H9 (cell line): Measurements from ENCODE around the gene SYCP2L. TPM values are rescaled to one million over a fixed set of nuclear protein-coding genes. Genes with fewer than 3 reads are reported as not detected.

Source experiments
- DNase-seq: peaks from one replicate; pipeline ENCODE4 v3.0.0-alpha.2; 2017
- H2AFZ ChIP-seq: one replicate; pipeline ENCODE4 v1.6.1; 2013; ENCODE audit warnings: mild to moderate bottlenecking, low read length, control low read depth, moderate library complexity
- H2AK5ac ChIP-seq: 2 replicates; pipeline ENCODE4 v1.6.1; 2013; ENCODE audit warnings: low read length, control low read depth, mixed read lengths; ENCODE audit not compliant: insufficient read length
- H2BK120ac ChIP-seq: one replicate; pipeline ENCODE4 v1.6.1; 2013; ENCODE audit warnings: low read depth, mild to moderate bottlenecking, low read length, control low read depth, inconsistent platforms; ENCODE audit not compliant: poor library complexity, severe bottlenecking
- H2BK12ac ChIP-seq: 2 replicates; pipeline ENCODE4 v1.6.1; 2013; ENCODE audit warnings: low read length, control low read depth, mixed read lengths, low read depth; ENCODE audit not compliant: insufficient read length
- H2BK15ac ChIP-seq: 2 replicates; pipeline ENCODE4 v1.6.1; 2013; ENCODE audit warnings: low read depth, low read length, control low read depth
- H2BK20ac ChIP-seq: one replicate; pipeline ENCODE4 v1.6.1; 2013; ENCODE audit warnings: low read depth, mild to moderate bottlenecking, low read length, control low read depth, inconsistent platforms; ENCODE audit not compliant: poor library complexity, severe bottlenecking
- H2BK5ac ChIP-seq: 2 replicates; pipeline ENCODE4 v1.6.1; 2013; ENCODE audit warnings: low read length, control low read depth, mixed read lengths; ENCODE audit not compliant: insufficient read length
- H3K14ac ChIP-seq: 2 replicates; pipeline ENCODE4 v1.6.1; 2013; ENCODE audit warnings: low read length, control low read depth; ENCODE audit not compliant: insufficient read depth
- H3K18ac ChIP-seq: 2 replicates; pipeline ENCODE4 v1.6.1; 2013; ENCODE audit warnings: low read depth, mild to moderate bottlenecking, mixed read lengths, low read length, control low read depth; ENCODE audit not compliant: insufficient read length
- H3K23ac ChIP-seq: 2 replicates; pipeline ENCODE4 v1.6.1; 2013; ENCODE audit warnings: low read length, control low read depth, mixed read lengths, low read depth; ENCODE audit not compliant: insufficient read length
- H3K23me2 ChIP-seq: 2 replicates; pipeline ENCODE4 v1.6.1; 2013; ENCODE audit warnings: low read depth, mild to moderate bottlenecking, mixed read lengths, low read length, control low read depth; ENCODE audit not compliant: insufficient read length, poor library complexity, severe bottlenecking
- H3K27ac ChIP-seq: 2 replicates; pipeline ENCODE4 v1.5.1; 2013; ENCODE audit warnings: low read length, control low read depth, mixed read lengths, low read depth; ENCODE audit not compliant: insufficient read length
- H3K27me3 ChIP-seq: 2 replicates; pipeline ENCODE4 v1.6.1; 2013; ENCODE audit warnings: low read length, control low read depth, inconsistent platforms; ENCODE audit not compliant: insufficient read depth
- H3K4ac ChIP-seq: 2 replicates; pipeline ENCODE4 v1.6.1; 2013; ENCODE audit warnings: low read depth, mild to moderate bottlenecking, control low read depth, inconsistent platforms, low read length, moderate library complexity
- H3K4me1 ChIP-seq: 2 replicates; pipeline ENCODE4 v1.6.1; 2013; ENCODE audit warnings: low read length, control low read depth, inconsistent platforms; ENCODE audit not compliant: insufficient read depth
- H3K4me2 ChIP-seq: 2 replicates; pipeline ENCODE4 v1.6.1; 2013; ENCODE audit warnings: low read length, control low read depth, mixed read lengths; ENCODE audit not compliant: insufficient read length, insufficient read depth
- H3K56ac ChIP-seq: 2 replicates; pipeline ENCODE4 v1.6.1; 2013; ENCODE audit warnings: low read depth, mild to moderate bottlenecking, mixed read lengths, low read length, control low read depth; ENCODE audit not compliant: insufficient read length
- H3K79me1 ChIP-seq: 2 replicates; pipeline ENCODE4 v1.6.1; 2013; ENCODE audit warnings: low read depth, mild to moderate bottlenecking, moderate library complexity, low read length, control low read depth, inconsistent platforms; ENCODE audit not compliant: insufficient read depth, poor library complexity, severe bottlenecking
- H3K79me2 ChIP-seq: 2 replicates; pipeline ENCODE4 v1.6.1; 2013; ENCODE audit warnings: low read length, control low read depth, inconsistent platforms; ENCODE audit not compliant: insufficient read depth
- H3K9ac ChIP-seq: 2 replicates; pipeline ENCODE4 v1.6.1; 2013; ENCODE audit warnings: low read length, control low read depth, mixed read lengths; ENCODE audit not compliant: insufficient read length; ENCODE audit errors: extremely low read depth
- H3K9me3 ChIP-seq: one replicate; pipeline ENCODE4 v1.6.1; 2013; ENCODE audit warnings: low read depth, low read length, inconsistent platforms; ENCODE audit not compliant: control insufficient read depth
- H3T11ph ChIP-seq: one replicate; pipeline ENCODE4 v1.6.1; 2013; ENCODE audit warnings: mild to moderate bottlenecking, low read length, control low read depth, inconsistent platforms
- H4K20me1 ChIP-seq: one replicate; pipeline ENCODE4 v1.6.1; 2013; ENCODE audit not compliant: control insufficient read depth, insufficient read length, insufficient read depth
- H4K5ac ChIP-seq: 2 replicates; pipeline ENCODE4 v1.6.1; 2013; ENCODE audit warnings: low read depth, mild to moderate bottlenecking, mixed read lengths, low read length, control low read depth; ENCODE audit not compliant: insufficient read length
- H4K8ac ChIP-seq: replicated peaks from 2 replicates; pipeline ENCODE4 v1.6.1; 2013; ENCODE audit warnings: low read length, control low read depth, mixed read lengths, low read depth; ENCODE audit not compliant: insufficient read length
- H4K91ac ChIP-seq: 2 replicates; pipeline ENCODE4 v1.6.1; 2013; ENCODE audit warnings: low read depth, mild to moderate bottlenecking, moderate library complexity, mixed read lengths, low read length, control low read depth; ENCODE audit not compliant: insufficient read length
- H3K27ac Mint-ChIP-seq, 3 experiments: 2 replicates in 2 of 3; 3 replicates in 1 of 3; pipeline ENCODE4 v1.8.0; 2020 to 2021; ENCODE audit warnings: mixed read lengths in 3 of 3, mild to moderate bottlenecking in 1 of 3, moderate library complexity in 1 of 3
- H3K27me3 Mint-ChIP-seq: 2 replicates; pipeline ENCODE4 v1.8.0; 2021; ENCODE audit warnings: low read depth, mild to moderate bottlenecking, moderate library complexity, mixed read lengths
- H3K36me3 Mint-ChIP-seq, 3 experiments: 2 replicates in 2 of 3; 3 replicates in 1 of 3; pipeline ENCODE4 v1.8.0; 2020 to 2021; ENCODE audit warnings: low read depth in 3 of 3, mixed read lengths in 3 of 3; ENCODE audit not compliant: insufficient read depth in 1 of 3
- H3K4me1 Mint-ChIP-seq, 2 experiments: 2 replicates each; pipeline ENCODE4 v1.8.0; 2020; ENCODE audit warnings: mixed read lengths in 2 of 2
- H3K4me3 Mint-ChIP-seq, 2 experiments: 2 replicates in 1 of 2; 3 replicates in 1 of 2; pipeline ENCODE4 v1.8.0; 2020 to 2021; ENCODE audit warnings: mild to moderate bottlenecking in 2 of 2, mixed read lengths in 2 of 2, moderate library complexity in 1 of 2
- H3K9me3 Mint-ChIP-seq, 2 experiments: 2 replicates in 1 of 2; 3 replicates in 1 of 2; pipeline ENCODE4 v1.8.0; 2020; ENCODE audit warnings: mild to moderate bottlenecking in 2 of 2, mixed read lengths in 2 of 2, moderate library complexity in 1 of 2
- WGBS: extraction: QIAGEN DNeasy Blood & Tissue Kit; methylation state at CpG from one replicate; pipeline ENCODE4 v1.1.7; 2013; ENCODE audit warnings: missing lambda C conversion rate, low lambda C conversion rate, mixed read lengths; ENCODE audit not compliant: insufficient read length; ENCODE audit errors: extremely low coverage; 5-methylcytosine and 5-hydroxymethylcytosine counted together
- total RNA-seq: library from RNA; stranded (reverse); gene quantifications from 2 replicates; pipeline ENCODE4 v1.2.1, GENCODE V29; 2021
- TF ChIP-seq, protein P1 (sequence below): fragments of 200-600 bp; sonication (generic); conservative IDR thresholded peaks from 3 replicates; pipeline ENCODE4 v1.8.0; 2021; ENCODE audit warnings: antibody characterized with exemption, mild to moderate bottlenecking

The SYCP2L gene
- total RNA-seq, 1 experiment from 2014 or later: 3.5 TPM

DNA sequence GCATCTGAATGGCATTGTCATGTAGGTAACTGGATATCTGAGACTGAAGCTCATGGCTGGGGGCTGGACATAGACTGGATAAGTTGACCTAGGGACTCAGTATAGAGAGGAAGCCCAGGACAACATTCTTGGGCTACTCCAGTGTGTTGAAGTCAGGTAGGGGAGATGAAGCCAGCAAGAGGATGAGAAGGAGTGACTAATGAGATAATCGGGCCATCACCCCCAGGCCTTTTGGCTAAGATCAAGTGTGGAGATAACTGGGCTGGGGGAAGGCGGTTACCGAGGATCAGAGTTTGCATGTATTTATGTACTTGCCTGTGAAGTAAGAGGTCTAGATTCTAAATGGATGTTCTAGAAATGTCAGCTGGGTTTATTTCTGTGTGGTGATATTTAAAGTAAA lies 83.9 kb downstream of the SYCP2L start:
- Histone ChIP-seq H3K9me3 (no peaks in the 10 kb centered on the region), H3K4me2 (no peak overlapping the region), H3K27me3 (no peaks in the 10 kb centered on the region), H2BK120ac (no peak overlapping the region), H2BK20ac (no peak overlapping the region), H3K27ac (no peak overlapping the region), H3K4me1 (no peaks in the 10 kb centered on the region), H3K4ac (no peak overlapping the region), H3T11ph (no peak overlapping the region), H2BK12ac (no peak overlapping the region), H3K23me2 (no peaks in the 10 kb centered on the region), H4K20me1 (no peaks in the 10 kb centered on the region), H3K23ac (no peak overlapping the region), H4K91ac (no peak overlapping the region), H3K79me2 (no peaks in the 10 kb centered on the region), H2AFZ (no peak overlapping the region), H2BK5ac (no peak overlapping the region), H3K79me1 (no peaks in the 10 kb centered on the region), H3K18ac (no peak overlapping the region), H3K14ac (no peak overlapping the region), H4K5ac (no peak overlapping the region), H2AK5ac (no peak overlapping the region), H2BK15ac (no peak overlapping the region), H4K8ac (no peak overlapping the region), H3K56ac (no peak overlapping the region), H3K9ac (no peak overlapping the region)
- no peak overlapping the region for H3K27ac Mint-ChIP-seq
- no peaks in the 10 kb centered on the region for H3K4me1 Mint-ChIP-seq
- peaks cover 0 to 14% (median 3%) of the 10 kb centered on the region in 3 experiments; a peak in 4 of 7 replicates for H3K36me3 Mint-ChIP-seq
- TF ChIP-seq, protein P1, sequence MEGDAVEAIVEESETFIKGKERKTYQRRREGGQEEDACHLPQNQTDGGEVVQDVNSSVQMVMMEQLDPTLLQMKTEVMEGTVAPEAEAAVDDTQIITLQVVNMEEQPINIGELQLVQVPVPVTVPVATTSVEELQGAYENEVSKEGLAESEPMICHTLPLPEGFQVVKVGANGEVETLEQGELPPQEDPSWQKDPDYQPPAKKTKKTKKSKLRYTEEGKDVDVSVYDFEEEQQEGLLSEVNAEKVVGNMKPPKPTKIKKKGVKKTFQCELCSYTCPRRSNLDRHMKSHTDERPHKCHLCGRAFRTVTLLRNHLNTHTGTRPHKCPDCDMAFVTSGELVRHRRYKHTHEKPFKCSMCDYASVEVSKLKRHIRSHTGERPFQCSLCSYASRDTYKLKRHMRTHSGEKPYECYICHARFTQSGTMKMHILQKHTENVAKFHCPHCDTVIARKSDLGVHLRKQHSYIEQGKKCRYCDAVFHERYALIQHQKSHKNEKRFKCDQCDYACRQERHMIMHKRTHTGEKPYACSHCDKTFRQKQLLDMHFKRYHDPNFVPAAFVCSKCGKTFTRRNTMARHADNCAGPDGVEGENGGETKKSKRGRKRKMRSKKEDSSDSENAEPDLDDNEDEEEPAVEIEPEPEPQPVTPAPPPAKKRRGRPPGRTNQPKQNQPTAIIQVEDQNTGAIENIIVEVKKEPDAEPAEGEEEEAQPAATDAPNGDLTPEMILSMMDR: no peak
- WGBS: no CpG with 5 or more reads among the region's 3 CpGs
- peaks cover 24% of the 10 kb centered on the region for H3K27me3 Mint-ChIP-seq
- peaks cover 3% of the 10 kb centered on the region in 2 experiments; a peak in 2 of 5 replicates for H3K9me3 Mint-ChIP-seq
- no peak overlapping the region for H3K4me3 Mint-ChIP-seq
- no peak for DNase-seq
